Suprapubic skin (tissue), 4 donors: ENCODE measurements around the gene DDX25.

Experiments used
- CTCF ChIP-seq, 2 donors: fragments of 200-600 bp in 1 of 2; fragments of 450-650 bp in 1 of 2; sonication (generic) in 1 of 2; IDR thresholded peaks; one replicate each; pipeline ENCODE4 v1.5.1; 2016 to 2019; ENCODE audit warnings: antibody characterized with exemption in 2 of 2, mild to moderate bottlenecking in 1 of 2, moderate library complexity in 1 of 2
- POLR2A ChIP-seq, 2 donors: fragments of 450-650 bp; IDR thresholded peaks; one replicate each; pipeline ENCODE4 v1.6.1; 2017; ENCODE audit warnings: antibody characterized with exemption in 2 of 2, mild to moderate bottlenecking in 2 of 2, moderate library complexity in 2 of 2
- POLR2AphosphoS5 ChIP-seq, 3 donors: sonication (generic); formaldehyde crosslinking; IDR thresholded peaks; one replicate each; pipeline ENCODE4 v1.6.1; 2017; ENCODE audit warnings: antibody characterized with exemption in 3 of 3

GRCh38 chr11:125925804-125926203 is 21.5 kb downstream of the DDX25 start:
- no peak for TF ChIP-seq POLR2A (IDR thresholded peaks at IDR 0.05)
- TF ChIP-seq CTCF (IDR thresholded peaks at IDR 0.05): no peak
- TF ChIP-seq POLR2AphosphoS5 (IDR thresholded peaks at IDR 0.05): no peak
